Measurements from ENCODE around the gene TMEM178A. TPM values are rescaled to one million over a fixed set of nuclear protein-coding genes. Genes with fewer than 3 reads are reported as not detected.
"Not testable (repeated sequence)": the region's sequence is repeated elsewhere in the genome, so short reads cannot be mapped to it uniquely, and the experiment has no call there.

TMEM178A gene
- total RNA-seq = 4.7 TPM

DNA sequence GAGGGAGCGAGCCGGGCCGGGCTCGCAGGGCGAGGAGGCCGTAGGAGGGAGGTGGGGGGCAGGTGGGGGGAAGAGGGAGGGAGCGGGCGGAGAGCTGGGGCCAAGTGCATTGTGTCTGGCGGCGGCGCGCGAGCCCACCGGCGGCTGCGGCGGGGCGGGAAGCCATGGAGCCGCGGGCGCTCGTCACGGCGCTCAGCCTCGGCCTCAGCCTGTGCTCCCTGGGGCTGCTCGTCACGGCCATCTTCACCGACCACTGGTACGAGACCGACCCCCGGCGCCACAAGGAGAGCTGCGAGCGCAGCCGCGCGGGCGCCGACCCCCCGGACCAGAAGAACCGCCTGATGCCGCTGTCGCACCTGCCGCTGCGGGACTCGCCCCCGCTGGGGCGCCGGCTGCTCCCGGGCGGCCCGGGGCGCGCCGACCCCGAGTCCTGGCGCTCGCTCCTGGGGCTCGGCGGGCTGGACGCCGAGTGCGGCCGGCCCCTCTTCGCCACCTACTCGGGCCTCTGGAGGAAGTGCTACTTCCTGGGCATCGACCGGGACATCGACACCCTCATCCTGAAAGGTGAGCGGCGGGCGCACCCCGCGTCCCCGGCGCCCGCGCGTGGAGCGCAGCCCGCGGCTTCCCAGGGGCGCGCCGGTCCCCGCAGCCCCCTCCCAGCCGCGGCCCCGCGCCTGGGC, at the start of gene TMEM178A:
Gene TMEM178A (plus strand): TSS at position 107 of the 680 bp plus-strand sequence. CDS start 58 bp downstream, at position 165.
- Histone ChIP-seq H3K27me3 (ENCODE audit: control insufficient read depth in 3 of 3, insufficient read depth in 3 of 3, low read length in 3 of 3) (peaks cover 7 to 16% (median 14%) of the 10 kb centered on the region in 3 donors), H3K4me1 (ENCODE audit: control insufficient read depth in 3 of 3, insufficient read depth in 3 of 3, low read length in 3 of 3) (peaks cover 8% of the 10 kb centered on the region in 3 donors), H3K27ac (ENCODE audit: low read depth, low read length) (no peak within 1 kb of the TSS)

DNA sequence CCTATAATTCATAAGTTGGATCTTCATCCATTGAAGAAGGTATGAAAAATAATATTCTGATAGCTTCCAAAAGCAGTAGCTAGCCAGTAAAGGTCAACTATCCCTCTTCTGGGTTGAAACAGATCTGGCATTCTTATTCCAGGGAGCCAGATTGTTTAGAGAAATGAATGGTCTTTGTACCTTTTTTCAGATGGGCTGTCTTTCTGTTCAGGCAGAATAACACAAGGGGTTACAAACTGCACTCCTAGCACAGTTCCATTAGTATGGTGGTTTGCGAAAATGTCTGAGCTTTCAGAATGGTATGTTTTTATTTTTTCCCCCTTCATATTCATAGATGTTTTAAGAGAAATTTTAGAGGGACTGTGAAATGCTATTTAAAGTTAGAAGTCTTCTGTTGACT, 47.5 kb upstream of the TMEM178A start:
- Histone ChIP-seq H3K9ac (ENCODE audit: low read depth in 1 of 3, low read length in 3 of 3) (no peak overlapping the region), H3K4me3 (ENCODE audit: low read length in 3 of 3) (no peak overlapping the region), H3K27me3 (ENCODE audit: control insufficient read depth in 3 of 3, insufficient read depth in 3 of 3, low read length in 3 of 3) (no peaks in the 10 kb centered on the region), H3K9me3 (ENCODE audit: control insufficient read depth in 3 of 3, low read length in 3 of 3) (no peaks in the 10 kb centered on the region), H3K27ac (ENCODE audit: low read depth, low read length) (no peak overlapping the region), H3K4me1 (ENCODE audit: control insufficient read depth in 3 of 3, insufficient read depth in 3 of 3, low read length in 3 of 3) (peaks cover 0 to 3% (median 0%) of the 10 kb centered on the region in 3 donors), H3K36me3 (ENCODE audit: control insufficient read depth in 3 of 3, insufficient read depth in 3 of 3, low read length in 3 of 3) (no peaks in the 10 kb centered on the region)

More for the DNA sequence above, at the start of gene TMEM178A:
- Histone ChIP-seq H3K9ac (ENCODE audit: low read depth in 1 of 3, low read length in 3 of 3) (peak within 1 kb of the TSS in 2 of 3 donors; percentile 20 to 71), H3K36me3 (ENCODE audit: control insufficient read depth in 3 of 3, insufficient read depth in 3 of 3, low read length in 3 of 3) (no peaks in the 10 kb centered on the region), H3K9me3 (ENCODE audit: control insufficient read depth in 3 of 3, low read length in 3 of 3) (no peaks in the 10 kb centered on the region), H3K4me3 (ENCODE audit: low read length in 3 of 3) (peak within 1 kb of the TSS; percentile 62 to 70 (median 65))

DNA sequence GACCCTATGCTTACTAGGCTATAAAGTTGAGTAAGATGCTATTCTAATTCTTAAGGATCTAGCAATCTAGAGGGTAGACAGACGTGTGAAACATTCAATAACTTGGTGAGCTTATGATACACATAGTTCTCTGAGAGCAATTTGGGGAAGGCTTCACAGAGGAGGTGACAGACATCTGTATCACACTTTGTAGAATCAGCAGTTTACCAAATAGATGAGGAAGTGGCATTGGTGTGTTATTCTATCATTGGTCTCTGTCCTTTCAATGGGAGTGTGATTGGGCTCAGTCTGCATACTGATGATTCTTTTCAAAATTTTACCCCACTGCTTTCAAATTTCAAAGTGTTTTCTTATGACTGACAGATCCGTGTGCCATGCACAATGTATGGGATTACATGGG, 47.0 kb upstream of the TMEM178A start:
- Histone ChIP-seq H3K9me3 (ENCODE audit: control insufficient read depth in 3 of 3, low read length in 3 of 3) (no peaks in the 10 kb centered on the region), H3K9ac (ENCODE audit: low read depth in 1 of 3, low read length in 3 of 3) (no peak overlapping the region), H3K4me3 (ENCODE audit: low read length in 3 of 3) (no peak overlapping the region), H3K36me3 (ENCODE audit: control insufficient read depth in 3 of 3, insufficient read depth in 3 of 3, low read length in 3 of 3) (no peaks in the 10 kb centered on the region), H3K4me1 (ENCODE audit: control insufficient read depth in 3 of 3, insufficient read depth in 3 of 3, low read length in 3 of 3) (peaks cover 0 to 3% (median 0%) of the 10 kb centered on the region in 3 donors), H3K27me3 (ENCODE audit: control insufficient read depth in 3 of 3, insufficient read depth in 3 of 3, low read length in 3 of 3) (no peaks in the 10 kb centered on the region), H3K27ac (ENCODE audit: low read depth, low read length) (no peak overlapping the region)

DNA sequence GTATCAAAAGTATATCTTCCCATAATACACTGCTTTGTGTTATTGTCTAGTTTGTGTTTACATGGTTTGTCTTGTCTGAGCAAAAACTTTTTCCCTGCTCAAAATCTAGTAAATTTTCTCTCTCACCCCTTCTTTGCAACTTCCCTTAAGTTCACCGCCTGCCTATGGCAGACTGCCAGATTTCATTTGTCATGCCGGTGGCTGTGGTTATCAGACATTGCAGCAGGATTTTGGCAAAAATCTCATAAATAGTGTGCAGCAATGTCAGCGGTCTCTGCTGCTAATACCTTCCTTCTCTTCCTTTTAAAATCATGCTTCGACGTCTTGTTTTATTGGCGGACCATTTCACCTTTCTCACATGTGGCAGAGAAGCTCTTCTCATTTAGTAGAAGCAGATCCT, 45.6 kb upstream of the TMEM178A start:
- Histone ChIP-seq H3K4me3 (ENCODE audit: low read length in 3 of 3) (no peak overlapping the region), H3K27me3 (ENCODE audit: control insufficient read depth in 3 of 3, insufficient read depth in 3 of 3, low read length in 3 of 3) (no peaks in the 10 kb centered on the region), H3K27ac (ENCODE audit: low read depth, low read length) (no peak overlapping the region), H3K36me3 (ENCODE audit: control insufficient read depth in 3 of 3, insufficient read depth in 3 of 3, low read length in 3 of 3) (no peaks in the 10 kb centered on the region), H3K9ac (ENCODE audit: low read depth in 1 of 3, low read length in 3 of 3) (no peak overlapping the region), H3K9me3 (ENCODE audit: control insufficient read depth in 3 of 3, low read length in 3 of 3) (no peaks in the 10 kb centered on the region), H3K4me1 (ENCODE audit: control insufficient read depth in 3 of 3, insufficient read depth in 3 of 3, low read length in 3 of 3) (peaks cover 0 to 3% (median 0%) of the 10 kb centered on the region in 3 donors)

DNA sequence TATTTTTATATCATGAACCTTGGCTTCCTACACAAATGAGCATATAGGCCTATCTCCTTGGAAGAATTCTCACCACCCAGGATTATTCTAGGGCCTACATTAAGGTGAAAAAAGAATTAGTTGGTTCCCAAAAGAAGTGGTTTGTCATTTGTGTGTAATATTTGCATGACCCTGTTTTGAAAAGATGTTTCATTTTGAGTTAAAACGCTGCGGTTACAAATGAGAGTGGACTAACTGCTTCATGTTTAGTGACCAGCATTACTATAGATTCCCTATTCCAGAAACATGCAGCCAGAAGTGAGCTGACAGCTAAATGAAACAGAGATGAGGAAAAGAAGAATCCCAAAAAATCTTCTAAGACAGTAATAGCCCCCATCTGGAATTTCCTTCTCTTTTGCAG, 44.1 kb upstream of the TMEM178A start:
- Histone ChIP-seq H3K9ac (ENCODE audit: low read depth in 1 of 3, low read length in 3 of 3) (no peak overlapping the region), H3K9me3 (ENCODE audit: control insufficient read depth in 3 of 3, low read length in 3 of 3) (no peaks in the 10 kb centered on the region), H3K27me3 (ENCODE audit: control insufficient read depth in 3 of 3, insufficient read depth in 3 of 3, low read length in 3 of 3) (no peaks in the 10 kb centered on the region), H3K4me1 (ENCODE audit: control insufficient read depth in 3 of 3, insufficient read depth in 3 of 3, low read length in 3 of 3) (peaks cover 0 to 7% (median 6%) of the 10 kb centered on the region in 3 donors), H3K36me3 (ENCODE audit: control insufficient read depth in 3 of 3, insufficient read depth in 3 of 3, low read length in 3 of 3) (no peaks in the 10 kb centered on the region), H3K4me3 (ENCODE audit: low read length in 3 of 3) (no peak overlapping the region), H3K27ac (ENCODE audit: low read depth, low read length) (no peak overlapping the region)

DNA sequence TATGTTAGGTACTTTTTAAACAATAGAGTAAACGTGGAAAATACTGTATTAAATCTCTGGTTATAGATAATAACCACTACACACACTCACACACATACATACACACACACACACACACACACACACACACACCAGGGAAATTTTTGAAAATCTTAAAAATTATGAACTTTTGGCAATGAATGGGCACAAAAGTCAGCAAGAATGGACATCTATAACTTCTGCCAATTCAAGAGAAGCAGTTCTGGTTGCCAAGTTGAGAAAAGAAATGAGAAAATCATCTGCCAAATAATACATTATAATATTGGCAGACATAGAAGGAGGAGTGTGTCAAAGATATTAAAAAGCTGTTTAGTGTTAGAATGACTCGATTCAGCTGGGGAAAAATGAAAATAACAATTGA, 42.9 kb upstream of the TMEM178A start:
- Histone ChIP-seq H3K27me3 (ENCODE audit: control insufficient read depth in 3 of 3, insufficient read depth in 3 of 3, low read length in 3 of 3) (no peaks in the 10 kb centered on the region), H3K9ac (ENCODE audit: low read depth in 1 of 3, low read length in 3 of 3) (no peak overlapping the region), H3K36me3 (ENCODE audit: control insufficient read depth in 3 of 3, insufficient read depth in 3 of 3, low read length in 3 of 3) (no peaks in the 10 kb centered on the region), H3K4me1 (ENCODE audit: control insufficient read depth in 3 of 3, insufficient read depth in 3 of 3, low read length in 3 of 3) (peaks cover 0 to 10% (median 6%) of the 10 kb centered on the region in 3 donors), H3K27ac (ENCODE audit: low read depth, low read length) (no peak overlapping the region), H3K9me3 (ENCODE audit: control insufficient read depth in 3 of 3, low read length in 3 of 3) (no peaks in the 10 kb centered on the region), H3K4me3 (ENCODE audit: low read length in 3 of 3) (no peak overlapping the region)

DNA sequence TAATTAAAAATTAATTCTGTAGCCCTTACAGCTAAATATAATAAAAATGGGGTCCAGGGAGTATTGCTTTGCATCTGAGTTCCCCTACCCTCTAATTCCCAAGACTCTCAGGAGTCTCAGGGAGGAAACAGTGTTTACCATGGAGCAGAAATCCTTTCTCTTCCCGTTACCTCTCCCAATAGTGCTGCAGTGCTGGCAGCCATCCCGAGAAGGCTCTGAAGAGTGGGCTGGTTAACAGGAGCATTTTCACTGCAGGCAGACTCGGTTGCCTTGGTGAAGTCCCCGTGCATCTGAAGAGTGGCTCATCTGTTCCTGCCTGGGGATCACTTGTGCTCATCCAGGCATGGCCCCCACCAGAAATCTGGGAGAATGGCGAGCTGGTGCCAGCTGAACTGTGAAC, 41.8 kb upstream of the TMEM178A start:
- no peaks in the 10 kb centered on the region for H3K36me3 ChIP-seq (ENCODE audit: control insufficient read depth in 3 of 3, insufficient read depth in 3 of 3, low read length in 3 of 3)
- peaks cover 0 to 10% (median 6%) of the 10 kb centered on the region in 3 donors for H3K4me1 ChIP-seq (ENCODE audit: control insufficient read depth in 3 of 3, insufficient read depth in 3 of 3, low read length in 3 of 3)
- H3K9me3 ChIP-seq (ENCODE audit: control insufficient read depth in 3 of 3, low read length in 3 of 3) = no peaks in the 10 kb centered on the region
- H3K4me3 ChIP-seq (ENCODE audit: low read length in 3 of 3) = no peak overlapping the region
- no peaks in the 10 kb centered on the region for H3K27me3 ChIP-seq (ENCODE audit: control insufficient read depth in 3 of 3, insufficient read depth in 3 of 3, low read length in 3 of 3)
- H3K27ac ChIP-seq (ENCODE audit: low read depth, low read length) = no peak overlapping the region
- H3K9ac ChIP-seq (ENCODE audit: low read depth in 1 of 3, low read length in 3 of 3) = no peak overlapping the region

DNA sequence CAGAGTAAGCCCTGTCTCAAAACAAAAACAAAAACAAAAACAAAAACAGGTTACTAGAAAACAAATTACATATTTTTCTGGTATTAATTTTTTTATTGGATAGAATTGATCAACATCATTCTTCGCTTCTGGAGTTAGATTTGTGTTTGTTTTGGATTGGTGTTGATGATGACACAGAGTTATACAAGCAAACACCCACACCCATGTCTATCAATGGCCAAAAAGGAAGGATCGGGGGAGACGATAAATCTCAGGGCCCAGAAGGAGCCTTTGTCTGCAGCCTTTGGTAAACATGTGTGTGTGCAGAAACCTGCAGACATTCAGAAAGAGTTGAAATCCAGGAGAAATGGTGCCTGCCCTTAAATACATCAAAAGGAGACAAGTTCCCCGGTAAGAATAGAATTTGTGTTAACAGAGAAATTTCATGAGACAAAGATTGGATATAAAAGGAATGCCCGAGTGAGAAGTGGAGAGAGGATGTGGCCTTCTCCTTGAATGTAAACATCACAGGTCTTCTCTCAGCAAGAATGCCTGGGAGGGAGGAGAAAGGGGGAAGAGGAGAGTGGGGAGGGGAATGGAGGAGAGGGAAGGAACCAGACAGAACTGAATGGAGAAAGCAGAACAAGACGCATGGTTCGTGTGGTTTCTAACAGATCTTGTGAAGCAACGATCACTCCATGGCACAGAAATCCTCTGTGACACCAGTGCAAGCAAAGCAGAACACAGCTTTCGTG, 40.4 kb upstream of the TMEM178A start:
- no peak overlapping the region for H3K27ac ChIP-seq (ENCODE audit: low read depth, low read length)
- no peak overlapping the region for H3K4me3 ChIP-seq (ENCODE audit: low read length in 3 of 3)
- H3K9ac ChIP-seq (ENCODE audit: low read depth in 1 of 3, low read length in 3 of 3) = no peak overlapping the region
- no peaks in the 10 kb centered on the region for H3K9me3 ChIP-seq (ENCODE audit: control insufficient read depth in 3 of 3, low read length in 3 of 3)
- H3K4me1 ChIP-seq (ENCODE audit: control insufficient read depth in 3 of 3, insufficient read depth in 3 of 3, low read length in 3 of 3) = peaks cover 0 to 10% (median 3%) of the 10 kb centered on the region in 3 donors
- no peaks in the 10 kb centered on the region for H3K27me3 ChIP-seq (ENCODE audit: control insufficient read depth in 3 of 3, insufficient read depth in 3 of 3, low read length in 3 of 3)
- no peaks in the 10 kb centered on the region for H3K36me3 ChIP-seq (ENCODE audit: control insufficient read depth in 3 of 3, insufficient read depth in 3 of 3, low read length in 3 of 3)

DNA sequence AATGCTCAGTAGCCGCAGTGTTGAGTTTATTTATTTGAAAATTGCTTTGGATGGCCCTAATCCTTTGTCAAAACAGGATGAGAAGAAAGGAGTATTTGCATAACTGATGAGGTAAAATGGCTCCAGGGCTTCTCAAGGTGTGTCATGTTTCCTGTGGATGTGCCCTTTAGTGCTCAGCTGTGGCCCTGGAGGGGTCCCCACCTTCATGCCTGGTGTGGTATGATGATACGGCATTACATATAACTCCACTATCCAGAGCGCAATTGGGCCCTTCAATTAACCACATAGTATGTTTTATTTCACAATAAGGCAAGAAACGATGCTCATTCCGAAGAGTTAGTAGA, 39.8 kb upstream of the TMEM178A start:
- Histone ChIP-seq H3K4me3 (ENCODE audit: low read length in 3 of 3) (no peak overlapping the region), H3K4me1 (ENCODE audit: control insufficient read depth in 3 of 3, insufficient read depth in 3 of 3, low read length in 3 of 3) (peaks cover 0 to 10% (median 3%) of the 10 kb centered on the region in 3 donors), H3K36me3 (ENCODE audit: control insufficient read depth in 3 of 3, insufficient read depth in 3 of 3, low read length in 3 of 3) (no peaks in the 10 kb centered on the region), H3K9me3 (ENCODE audit: control insufficient read depth in 3 of 3, low read length in 3 of 3) (no peaks in the 10 kb centered on the region), H3K27me3 (ENCODE audit: control insufficient read depth in 3 of 3, insufficient read depth in 3 of 3, low read length in 3 of 3) (no peaks in the 10 kb centered on the region), H3K9ac (ENCODE audit: low read depth in 1 of 3, low read length in 3 of 3) (no peak overlapping the region), H3K27ac (ENCODE audit: low read depth, low read length) (no peak overlapping the region)

DNA sequence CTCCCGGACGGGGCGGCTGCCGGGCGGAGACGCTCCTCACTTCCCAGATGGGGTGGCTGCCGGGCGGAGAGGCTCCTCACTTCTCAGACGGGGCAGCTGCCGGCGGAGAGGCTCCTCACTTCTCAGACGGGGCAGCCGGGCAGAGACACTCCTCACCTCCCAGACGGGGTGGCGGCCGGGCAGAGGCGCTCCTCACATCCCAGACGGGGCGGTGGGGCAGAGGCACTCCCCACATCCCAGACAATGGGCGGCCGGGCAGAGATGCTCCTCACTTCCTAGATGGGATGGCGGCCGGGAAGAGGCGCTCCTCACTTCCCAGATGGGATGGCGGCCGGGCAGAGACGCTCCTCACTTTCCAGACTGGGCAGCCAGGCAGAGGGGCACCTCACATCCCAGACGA, 37.4 kb upstream of the TMEM178A start:
- not testable (repeated sequence) for H3K4me3 ChIP-seq (ENCODE audit: low read length in 3 of 3); H3K9ac ChIP-seq (ENCODE audit: low read depth in 1 of 3, low read length in 3 of 3); H3K9me3 ChIP-seq (ENCODE audit: control insufficient read depth in 3 of 3, low read length in 3 of 3); H3K27ac ChIP-seq (ENCODE audit: low read depth, low read length); H3K36me3 ChIP-seq (ENCODE audit: control insufficient read depth in 3 of 3, insufficient read depth in 3 of 3, low read length in 3 of 3); H3K27me3 ChIP-seq (ENCODE audit: control insufficient read depth in 3 of 3, insufficient read depth in 3 of 3, low read length in 3 of 3)
- peaks cover 0 to 10% (median 3%) of the 10 kb centered on the region in 3 donors for H3K4me1 ChIP-seq (ENCODE audit: control insufficient read depth in 3 of 3, insufficient read depth in 3 of 3, low read length in 3 of 3)
